Endodermal cell (in vitro differentiated cells): ENCODE measurements around the gene MLKL. TPM values are rescaled to one million over a fixed set of nuclear protein-coding genes. Genes with fewer than 3 reads are reported as not detected.

ENCODE experiments used
- DNase-seq: peaks from one replicate; pipeline ENCODE4 v3.0.0-alpha.2; 2017
- H3K27ac ChIP-seq: 2 replicates; pipeline ENCODE4 v1.5.1; 2013; ENCODE audit warnings: mild to moderate bottlenecking, low read depth, low read length, moderate library complexity
- H3K27me3 ChIP-seq: 2 replicates; pipeline ENCODE4 v1.6.1; 2013; ENCODE audit warnings: mild to moderate bottlenecking, low read length, moderate library complexity; ENCODE audit not compliant: insufficient read depth, control insufficient read depth, poor library complexity, severe bottlenecking
- H3K36me3 ChIP-seq: 2 replicates; pipeline ENCODE4 v1.7.0; 2013; ENCODE audit warnings: mild to moderate bottlenecking, low read length, moderate library complexity; ENCODE audit not compliant: control insufficient read depth, insufficient read depth
- H3K4me1 ChIP-seq: one replicate; pipeline ENCODE4 v1.7.0; 2013; ENCODE audit warnings: low read length; ENCODE audit not compliant: control insufficient read depth, insufficient read depth
- H3K4me3 ChIP-seq: 2 replicates; pipeline ENCODE4 v1.5.1; 2013; ENCODE audit warnings: mild to moderate bottlenecking, low read length, moderate library complexity
- H3K9ac ChIP-seq: 2 replicates; pipeline ENCODE4 v1.6.1; 2013; ENCODE audit warnings: mild to moderate bottlenecking, low read length, moderate library complexity; ENCODE audit not compliant: poor library complexity, severe bottlenecking; ENCODE audit errors: extremely low read depth
- H3K9me3 ChIP-seq: 2 replicates; pipeline ENCODE4 v1.6.1; 2013; ENCODE audit warnings: mild to moderate bottlenecking, low read length, moderate library complexity; ENCODE audit not compliant: control insufficient read depth
- H3K27ac Mint-ChIP-seq: 2 replicates; pipeline ENCODE4 v1.8.0; 2020; ENCODE audit warnings: mixed read lengths
- H3K27me3 Mint-ChIP-seq: 2 replicates; pipeline ENCODE4 v1.8.0; 2021; ENCODE audit warnings: mild to moderate bottlenecking, mixed read lengths; ENCODE audit not compliant: insufficient read depth
- H3K36me3 Mint-ChIP-seq: 2 replicates; pipeline ENCODE4 v1.8.0; 2020; ENCODE audit warnings: low read depth, mixed read lengths
- H3K4me1 Mint-ChIP-seq: 2 replicates; pipeline ENCODE4 v1.8.0; 2020; ENCODE audit warnings: mixed read lengths
- H3K4me3 Mint-ChIP-seq: 2 replicates; pipeline ENCODE4 v1.8.0; 2020; ENCODE audit warnings: mild to moderate bottlenecking, moderate library complexity, mixed read lengths
- H3K9me3 Mint-ChIP-seq: 2 replicates; pipeline ENCODE4 v1.8.0; 2020; ENCODE audit warnings: mild to moderate bottlenecking, mixed read lengths
- CTCF ChIP-seq: fragments of 200-600 bp; sonication (generic); conservative IDR thresholded peaks from 2 replicates; pipeline ENCODE4 v1.5.0; 2021; ENCODE audit warnings: antibody characterized with exemption, mild to moderate bottlenecking
- whole genome bisulfite sequencing, 2 experiments: methylation state at CpG; one replicate each; pipeline versions ENCODE4 v1.1.5 to v1.1.7; 2013; ENCODE audit warnings: missing lambda C conversion rate in 2 of 2, mixed read lengths in 1 of 2; ENCODE audit not compliant: insufficient coverage in 1 of 2, insufficient read length in 1 of 2; 5-methylcytosine and 5-hydroxymethylcytosine counted together
- total RNA-seq, 2 donors: library from RNA; stranded (reverse); fragmentation: NEBNext Ultra II Directional in 1 of 2; extraction: Animal tissue kit (Norgen Biotek cat#: 25700) in 1 of 2; gene quantifications; 2 replicates in 1 of 2; 3 replicates in 1 of 2; pipeline ENCODE4 v1.2.1, GENCODE V29; 2021

Gene MLKL
- total RNA-seq, 2 donors from 2014 or later: 0.22 to 1.3 TPM

DNA sequence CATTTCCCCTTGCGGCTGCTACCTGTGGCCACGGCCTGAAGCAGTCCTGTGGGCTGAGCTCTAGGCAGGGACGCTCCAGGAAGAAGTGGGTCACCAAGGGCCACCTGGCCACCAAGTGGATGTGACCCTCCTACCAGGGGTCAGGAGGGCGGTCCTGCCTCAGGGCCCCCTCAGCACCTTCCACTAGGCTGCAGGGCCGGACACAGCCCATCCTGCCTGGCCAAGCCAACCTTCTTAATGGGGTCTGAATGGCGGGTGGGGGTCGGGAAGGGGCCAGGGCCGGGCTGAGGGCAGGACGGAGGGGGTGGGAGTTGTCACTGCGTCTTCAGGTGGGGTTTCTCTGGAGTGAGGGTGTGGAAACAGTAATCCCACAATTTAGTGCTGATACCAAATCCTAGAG lies 13.2 kb upstream of the MLKL start:
- no peak for DNase-seq
- Histone ChIP-seq H3K4me3 (no peak overlapping the region), H3K9ac (no peak overlapping the region), H3K9me3 (no peaks in the 10 kb centered on the region), H3K4me1 (no peaks in the 10 kb centered on the region), H3K36me3 (no peaks in the 10 kb centered on the region), H3K27ac (no peak overlapping the region), H3K27me3 (no peaks in the 10 kb centered on the region)
- Mint-ChIP-seq H3K4me3 (no peak overlapping the region), H3K27ac (no peak overlapping the region), H3K27me3 (no peaks in the 10 kb centered on the region), H3K36me3 (no peaks in the 10 kb centered on the region), H3K4me1 (no peaks in the 10 kb centered on the region), H3K9me3 (no peaks in the 10 kb centered on the region)
- WGBS, 2 experiments: 89 to 91% methylated on average over 3 to 10 of the region's 10 CpGs
- TF ChIP-seq CTCF: no peak

DNA sequence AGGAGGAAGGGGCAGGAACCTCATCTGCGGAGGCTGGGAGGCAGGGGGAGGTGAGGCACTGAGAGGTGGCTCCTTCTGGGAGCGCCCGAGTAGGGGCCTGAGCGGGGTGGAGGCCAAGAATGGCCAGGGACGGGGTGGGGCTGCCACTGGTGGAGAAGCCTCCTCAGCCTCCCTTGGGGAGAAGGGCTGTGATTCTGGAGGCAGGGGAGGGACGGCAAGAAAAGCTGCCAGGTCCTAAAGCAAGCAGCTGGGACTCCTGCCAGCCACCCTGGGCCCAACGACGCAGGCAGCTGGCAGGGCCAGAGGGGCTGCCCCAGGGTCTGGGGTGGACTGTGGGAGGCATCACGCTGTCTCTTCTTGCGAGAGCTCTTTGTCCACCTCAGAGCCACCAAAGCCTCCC lies 12.7 kb upstream of the MLKL start:
- DNase-seq: no peak
- Mint-ChIP-seq H3K4me3 (no peak overlapping the region), H3K4me1 (no peaks in the 10 kb centered on the region), H3K27me3 (peaks cover 4% of the 10 kb centered on the region), H3K27ac (no peak overlapping the region), H3K36me3 (no peaks in the 10 kb centered on the region), H3K9me3 (no peaks in the 10 kb centered on the region)
- Histone ChIP-seq H3K27me3 (no peaks in the 10 kb centered on the region), H3K27ac (no peak overlapping the region), H3K9me3 (no peaks in the 10 kb centered on the region), H3K4me3 (no peak overlapping the region), H3K9ac (no peak overlapping the region), H3K36me3 (no peaks in the 10 kb centered on the region), H3K4me1 (no peaks in the 10 kb centered on the region)
- TF ChIP-seq CTCF: no peak
- WGBS, 2 experiments: 91 to 96% methylated on average over 5 to 10 of the region's 10 CpGs

DNA sequence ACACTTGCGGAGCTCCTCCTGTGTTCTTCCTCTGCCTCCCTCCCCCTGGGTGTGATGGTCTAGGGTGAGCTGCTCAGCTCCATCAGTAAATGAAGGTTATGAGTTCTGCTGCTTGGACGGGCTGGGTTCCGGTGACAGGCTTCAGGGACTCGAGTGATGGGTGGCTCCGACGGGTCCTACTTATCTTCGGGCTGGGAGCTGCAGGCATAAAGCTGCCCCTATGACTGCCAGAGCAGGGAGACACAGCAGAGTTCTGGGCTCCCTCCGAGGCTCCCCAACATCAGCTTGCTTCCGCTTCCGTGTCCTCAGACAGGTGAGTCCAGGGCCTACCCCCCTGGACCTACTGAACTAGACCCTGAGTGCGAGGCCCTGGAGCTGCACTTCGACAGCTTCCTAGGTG lies 11.3 kb upstream of the MLKL start:
- no peaks in the 10 kb centered on the region for H3K27me3 ChIP-seq
- peaks cover 4% of the 10 kb centered on the region for H3K27me3 Mint-ChIP-seq
- no peaks in the 10 kb centered on the region for H3K9me3 ChIP-seq
- H3K9me3 Mint-ChIP-seq: no peaks in the 10 kb centered on the region
- no peaks in the 10 kb centered on the region for H3K4me1 ChIP-seq
- no peak overlapping the region for H3K27ac ChIP-seq
- H3K27ac Mint-ChIP-seq: no peak overlapping the region
- no peaks in the 10 kb centered on the region for H3K36me3 Mint-ChIP-seq
- no peak overlapping the region for H3K4me3 Mint-ChIP-seq
- 92 to 97% methylated on average over 11 to 12 of the region's 12 CpGs for WGBS, 2 experiments
- no peak for TF ChIP-seq CTCF
- no peak for DNase-seq
- H3K4me3 ChIP-seq: no peak overlapping the region
- H3K9ac ChIP-seq: no peak overlapping the region
- no peaks in the 10 kb centered on the region for H3K36me3 ChIP-seq
- no peaks in the 10 kb centered on the region for H3K4me1 Mint-ChIP-seq
